OCI-LY3 (cell line): ENCODE results near the gene PAX5.

Source experiments
- H2AFZ ChIP-seq: fragments of 200-600, 300-600 bp; shearing (Covaris generic); 2 replicates; pipeline ENCODE4 v1.6.0; 2014; ENCODE audit warnings: antibody characterized with exemption, low read depth, low read length
- H3K27ac ChIP-seq: fragments of 200-600, 300-600 bp; sonication (generic); 2 replicates; pipeline ENCODE4 v1.5.1; 2014; ENCODE audit warnings: mild to moderate bottlenecking, low read length, moderate library complexity, mixed read lengths
- H3K27me3 ChIP-seq: fragments of 200-600, 300-600 bp; sonication (generic); 2 replicates; pipeline ENCODE4 v1.6.1; 2014; ENCODE audit warnings: low read depth, low read length, mixed read lengths
- H3K36me3 ChIP-seq: fragments of 200-600, 300-600 bp; sonication (generic); replicated peaks from 2 replicates; pipeline ENCODE3; 2014; ENCODE audit warnings: low read depth, low read length, mixed read lengths
- H3K4me1 ChIP-seq: fragments of 300-600, 200-600 bp; sonication (generic); 2 replicates; pipeline ENCODE4 v1.6.1; 2014; ENCODE audit warnings: low read length, mixed read lengths
- H3K4me2 ChIP-seq: fragments of 200-600, 300-600 bp; sonication (generic); 2 replicates; pipeline ENCODE4 v1.6.1; 2014; ENCODE audit warnings: low read length, mixed read lengths
- H3K4me3 ChIP-seq: fragments of 300-600, 200-600 bp; sonication (generic); 2 replicates; pipeline ENCODE4 v1.5.1; 2014; ENCODE audit warnings: antibody characterized with exemption, mild to moderate bottlenecking, low read length, moderate library complexity
- H3K79me2 ChIP-seq: fragments of 300-600, 200-600 bp; shearing (Covaris generic); 2 replicates; pipeline ENCODE4 v1.6.1; 2014; ENCODE audit warnings: mild to moderate bottlenecking, low read length, mixed read lengths
- H3K9ac ChIP-seq: fragments of 300-600, 200-600 bp; shearing (Covaris generic); 2 replicates; pipeline ENCODE4 v1.6.0; 2014; ENCODE audit warnings: mild to moderate bottlenecking, low read length, moderate library complexity
- H3K9me3 ChIP-seq: fragments of 200-600, 300-600 bp; shearing (Covaris generic); 2 replicates; pipeline ENCODE4 v1.6.1; 2014; ENCODE audit warnings: low read length, mixed read lengths; ENCODE audit not compliant: insufficient read depth
- H4K20me1 ChIP-seq: fragments of 200-600, 300-600 bp; sonication (generic); 2 replicates; pipeline ENCODE4 v1.6.1; 2016; ENCODE audit warnings: low read length, mixed read lengths; ENCODE audit not compliant: insufficient read depth
- CTCF ChIP-seq: fragments of 200-600, 300-600 bp; sonication (generic); IDR thresholded peaks from 2 replicates; pipeline ENCODE4 v1.5.1; 2014; ENCODE audit warnings: antibody characterized with exemption, low read length, low read depth
- EZH2phosphoT487 ChIP-seq: fragments of 200-600 bp; shearing (Covaris generic); IDR thresholded peaks from 2 replicates; pipeline ENCODE4 v1.6.1; 2018; ENCODE audit warnings: antibody characterized with exemption, mixed run types, low read depth

PAX5 gene

GRCh38 chr9:36865731-36866635 is 168.1 kb downstream of the PAX5 start:
- Histone ChIP-seq H4K20me1 (peaks cover 77% of the 10 kb centered on the region), H3K4me2 (no peak overlapping the region), H2AFZ (no peak overlapping the region)

GRCh38 chr9:36864491-36865410 is 169.3 kb downstream of the PAX5 start:
- peaks cover 11% of the 10 kb centered on the region; the same call in 1 of the 2 replicates for H3K4me1 ChIP-seq
- no peak overlapping the region for H3K27ac ChIP-seq
- no peaks in the 10 kb centered on the region for H3K27me3 ChIP-seq
- H3K4me3 ChIP-seq = no peak overlapping the region
- no peak for TF ChIP-seq EZH2phosphoT487
- TF ChIP-seq CTCF = no peak
- H3K36me3 ChIP-seq = peaks cover 61% of the 10 kb centered on the region
- no peak overlapping the region for H2AFZ ChIP-seq
- H4K20me1 ChIP-seq = peaks cover 77% of the 10 kb centered on the region
- H3K4me2 ChIP-seq = no peak overlapping the region
- no peaks in the 10 kb centered on the region for H3K9me3 ChIP-seq
- peaks cover 81% of the 10 kb centered on the region for H3K79me2 ChIP-seq
- H3K9ac ChIP-seq = no peak overlapping the region

More at GRCh38 chr9:36865731-36866635, 168.1 kb downstream of the PAX5 start:
- H3K36me3 ChIP-seq = peaks cover 55% of the 10 kb centered on the region
- no peaks in the 10 kb centered on the region for H3K27me3 ChIP-seq
- no peak overlapping the region for H3K9ac ChIP-seq
- no peak overlapping the region for H3K4me3 ChIP-seq
- no peak overlapping the region for H3K27ac ChIP-seq
- H3K9me3 ChIP-seq = no peaks in the 10 kb centered on the region
- TF ChIP-seq EZH2phosphoT487 (no peak), CTCF (no peak)
- H3K79me2 ChIP-seq = peaks cover 79% of the 10 kb centered on the region
- H3K4me1 ChIP-seq = peaks cover 11% of the 10 kb centered on the region; the same call in 1 of the 2 replicates

GRCh38 chr9:36862206-36863145 is 171.6 kb downstream of the PAX5 start:
- TF ChIP-seq EZH2phosphoT487 (no peak), CTCF (peak; percentile 37; the same call in 1 of the 2 replicates)
- Histone ChIP-seq H3K36me3 (peaks cover 63% of the 10 kb centered on the region), H3K27ac (no peak overlapping the region), H4K20me1 (peaks cover 77% of the 10 kb centered on the region), H2AFZ (no peak overlapping the region), H3K27me3 (no peaks in the 10 kb centered on the region), H3K79me2 (peaks cover 80% of the 10 kb centered on the region), H3K9ac (no peak overlapping the region), H3K4me3 (no peak overlapping the region), H3K4me1 (peaks cover 11% of the 10 kb centered on the region; the same call in 1 of the 2 replicates), H3K9me3 (no peaks in the 10 kb centered on the region), H3K4me2 (no peak overlapping the region)
